ENCODE data around the gene MLLT1. TPM values are rescaled to one million over a fixed set of nuclear protein-coding genes. Genes with fewer than 3 reads are reported as not detected.

MLLT1 gene
- polyA plus RNA-seq, 1 experiment, result 12.3 TPM

GRCh38 chr19:6199240-6199994, 80.4 kb downstream of the MLLT1 start:
- Histone ChIP-seq H3K4me3 (ENCODE audit: low read depth, low read length) (peak overlapping the region; percentile 94), H3K27me3 (ENCODE audit: control insufficient read depth, insufficient read depth, low read length) (no peaks in the 10 kb centered on the region), H3K9me3 (ENCODE audit: control insufficient read depth, insufficient read depth, low read length) (no peaks in the 10 kb centered on the region; the same call in 1 of the 2 replicates), H3K27ac (ENCODE audit: low read depth, low read length) (no peak overlapping the region)
- ChIA-PET POLR2A (no interaction called here), CTCF (interaction anchor here (2.2 kb wide), 1 partner anchor 19 kb away, joined by 14 read pairs; no protein-coding TSS in a partner anchor)
- TF ChIP-seq CTCF (IDR thresholded peaks at IDR 0.05; ENCODE audit: low read depth, low read length), result peak; percentile 38
- DNase-seq (ENCODE audit: low read depth, low spot score), result peak; percentile 97

- H3K27me3 ChIP-seq (ENCODE audit: control insufficient read depth, insufficient read depth, low read length), result no peaks in the 10 kb centered on the region
- DNase-seq (ENCODE audit: low read depth, low spot score), result no peak
- H3K9me3 ChIP-seq (ENCODE audit: control insufficient read depth, insufficient read depth, low read length), result no peaks in the 10 kb centered on the region; the same call in 1 of the 2 replicates
- no peak for TF ChIP-seq CTCF (IDR thresholded peaks at IDR 0.05; ENCODE audit: low read depth, low read length)
- ChIA-PET CTCF (interaction anchor here (2.2 kb wide), 1 partner anchor 20 kb away, joined by 14 read pairs; no protein-coding TSS in a partner anchor), POLR2A (no interaction called here)
- H3K27ac ChIP-seq (ENCODE audit: low read depth, low read length), result no peak overlapping the region
- peak overlapping the region; percentile 94 for H3K4me3 ChIP-seq (ENCODE audit: low read depth, low read length)
Observed at GRCh38 chr19:6198896-6199239, 80.9 kb downstream of the MLLT1 start.

GRCh38 chr19:6196361-6196760, 83.4 kb downstream of the MLLT1 start:
- POLR2A ChIA-PET, result interaction anchor here (0.6 kb wide), 1 partner anchor 139 kb away, joined by 3 read pairs; no protein-coding TSS in a partner anchor
- no peak for DNase-seq (ENCODE audit: low read depth, low spot score)
- Histone ChIP-seq H3K4me3 (ENCODE audit: low read depth, low read length) (no peak overlapping the region), H3K27ac (ENCODE audit: low read depth, low read length) (no peak overlapping the region), H3K27me3 (ENCODE audit: control insufficient read depth, insufficient read depth, low read length) (no peaks in the 10 kb centered on the region), H3K9me3 (ENCODE audit: control insufficient read depth, insufficient read depth, low read length) (no peaks in the 10 kb centered on the region; the same call in 1 of the 2 replicates)
- no peak for TF ChIP-seq CTCF (IDR thresholded peaks at IDR 0.05; ENCODE audit: low read depth, low read length)
- CTCF ChIA-PET, result no interaction called here

- Histone ChIP-seq H3K9me3 (ENCODE audit: control insufficient read depth, insufficient read depth, low read length) (peaks cover 16% of the 10 kb centered on the region), H3K27ac (ENCODE audit: low read depth, low read length) (no peak overlapping the region), H3K27me3 (ENCODE audit: control insufficient read depth, insufficient read depth, low read length) (no peaks in the 10 kb centered on the region), H3K4me3 (ENCODE audit: low read depth, low read length) (no peak overlapping the region)
- DNase-seq (ENCODE audit: low read depth, low spot score), result no peak
- POLR2A ChIA-PET, result no interaction called here
- CTCF ChIA-PET, result interaction anchor here (2.0 kb wide), 1 partner anchor 30 kb away, joined by 6 read pairs; no protein-coding TSS in a partner anchor
- no peak for TF ChIP-seq CTCF (IDR thresholded peaks at IDR 0.05; ENCODE audit: low read depth, low read length)
Observed at GRCh38 chr19:6188811-6189210, 91.0 kb downstream of the MLLT1 start.

GRCh38 chr19:6187374-6187773, 92.4 kb downstream of the MLLT1 start:
- ChIA-PET CTCF (interaction anchor here (1.0 kb wide), 1 partner anchor 31 kb away, joined by 3 read pairs; no protein-coding TSS in a partner anchor), POLR2A (interaction anchor here (0.6 kb wide), 1 partner anchor 970 kb away, joined by 3 read pairs; no protein-coding TSS in a partner anchor)
- Histone ChIP-seq H3K9me3 (ENCODE audit: control insufficient read depth, insufficient read depth, low read length) (peaks cover 16% of the 10 kb centered on the region), H3K27ac (ENCODE audit: low read depth, low read length) (no peak overlapping the region), H3K27me3 (ENCODE audit: control insufficient read depth, insufficient read depth, low read length) (no peaks in the 10 kb centered on the region), H3K4me3 (ENCODE audit: low read depth, low read length) (no peak overlapping the region)
- TF ChIP-seq CTCF (IDR thresholded peaks at IDR 0.05; ENCODE audit: low read depth, low read length), result no peak
- no peak for DNase-seq (ENCODE audit: low read depth, low spot score)

Measured in AG04450 (cell line).